PC-9 (cell line): ENCODE results near the gene HTR7. TPM values are rescaled to one million over a fixed set of nuclear protein-coding genes. Genes with fewer than 3 reads are reported as not detected.

Experiments used
- BruUV-seq: library from RNA; stranded (reverse); fragments of 400-500 nt; replicated peaks from 2 replicates; lab custom pipeline; 2021; lab: Mats Ljungman, UMichigan
- CTCF ChIA-PET: fragments of 300-600 bp; sonication (Branson Sonifier 250); formaldehyde crosslinking; loops from one replicate; lab custom pipeline; 2022; ENCODE audit warnings: antibody characterized with exemption; lab: Charles Lee
- POLR2A ChIA-PET: fragments of 300-600 bp; sonication (Branson Sonifier 250); formaldehyde crosslinking; loops from one replicate; lab custom pipeline; 2022; ENCODE audit warnings: antibody characterized with exemption; ENCODE audit not compliant: unreplicated experiment; lab: Charles Lee
- DNase-seq, 2 experiments: peaks; one replicate each; pipeline versions ENCODE4 v3.0.0 to v3.0.0-alpha.2; 2015 to 2022; ENCODE audit warnings: mixed read lengths in 1 of 2
- H2AFZ ChIP-seq: fragments of 200-600 bp; sonication (generic); 2 replicates; pipeline ENCODE4 v1.8.1; 2017; ENCODE audit warnings: antibody characterized with exemption
- H3F3A ChIP-seq: fragments of 200-600 bp; sonication (generic); 2 replicates; pipeline ENCODE4 v1.8.1; 2017; ENCODE audit warnings: antibody characterized with exemption, mild to moderate bottlenecking, low read depth; ENCODE audit not compliant: insufficient read depth
- H3K27ac ChIP-seq: fragments of 200-600 bp; sonication (generic); 2 replicates; pipeline ENCODE4 v1.6.1; 2016; ENCODE audit warnings: mixed run types
- H3K27me3 ChIP-seq: fragments of 200-600 bp; sonication (generic); 2 replicates; pipeline ENCODE4 v1.6.1; 2016; ENCODE audit warnings: low read depth, mixed run types; ENCODE audit not compliant: insufficient read depth
- H3K36me3 ChIP-seq: fragments of 200-600 bp; sonication (generic); 2 replicates; pipeline ENCODE4 v1.6.1; 2016; ENCODE audit warnings: low read depth, mixed run types
- H3K4me1 ChIP-seq: fragments of 200-600 bp; sonication (generic); replicated peaks from 2 replicates; pipeline ENCODE4 v1.6.1; 2016; ENCODE audit warnings: mixed run types; ENCODE audit not compliant: insufficient read depth
- H3K4me2 ChIP-seq: fragments of 200-600 bp; sonication (generic); 2 replicates; pipeline ENCODE4 v1.6.1; 2017; ENCODE audit warnings: mixed run types
- H3K4me3 ChIP-seq: fragments of 200-600 bp; sonication (generic); 2 replicates; pipeline ENCODE4 v1.6.1; 2016; ENCODE audit warnings: mixed run types
- H3K79me2 ChIP-seq: fragments of 200-600 bp; sonication (generic); 2 replicates; pipeline ENCODE4 v1.6.1; 2017; ENCODE audit warnings: low read depth, mixed run types
- H3K9me2 ChIP-seq: fragments of 200-600 bp; sonication (generic); 2 replicates; pipeline ENCODE4 v1.8.1; 2017; ENCODE audit warnings: mild to moderate bottlenecking; ENCODE audit not compliant: insufficient read depth
- H3K9me3 ChIP-seq: fragments of 200-600 bp; sonication (generic); 2 replicates; pipeline ENCODE4 v1.8.1; 2016; ENCODE audit warnings: low read depth; ENCODE audit not compliant: insufficient read depth
- H4K20me1 ChIP-seq: fragments of 200-600 bp; sonication (generic); 2 replicates; pipeline ENCODE4 v1.8.1; 2017; ENCODE audit not compliant: insufficient read depth
- CTCF ChIP-seq: fragments of 200-600 bp; sonication (generic); conservative IDR thresholded peaks from 2 replicates; pipeline ENCODE4 v1.6.1; 2017; ENCODE audit warnings: mixed run types, antibody characterized with exemption, mild to moderate bottlenecking, moderate library complexity
- EZH2 ChIP-seq: fragments of 200-600 bp; sonication (generic); IDR thresholded peaks from 2 replicates; pipeline ENCODE4 v1.8.0; 2017; ENCODE audit warnings: antibody characterized with exemption, low read depth
- intact Hi-C: fragments of 100-400 bp; cut with micrococcal nuclease; formaldehyde crosslinking; loops from one replicate; pipeline ENCODE4 v1.10.0; 2022; ENCODE audit not compliant: unreplicated experiment
- total RNA-seq: library from RNA; stranded (reverse); gene quantifications from 2 replicates; pipeline ENCODE4 v1.2.3, GENCODE V29; 2021

The HTR7 gene
- total RNA-seq, 1 experiment from 2014 or later = 0.52 TPM

- Histone ChIP-seq H3K9me3 (no peaks in the 10 kb centered on the region), H3K4me2 (no peak overlapping the region), H3K9me2 (no peaks in the 10 kb centered on the region), H2AFZ (no peak overlapping the region), H3K79me2 (no peaks in the 10 kb centered on the region), H3F3A (peaks cover 14% of the 10 kb centered on the region; the same call in 1 of the 2 replicates), H3K27me3 (no peaks in the 10 kb centered on the region), H3K36me3 (no peaks in the 10 kb centered on the region), H3K27ac (no peak overlapping the region), H3K4me1 (peaks cover 16% of the 10 kb centered on the region), H4K20me1 (no peaks in the 10 kb centered on the region), H3K4me3 (no peak overlapping the region)
- TF ChIP-seq CTCF = no peak
- no peak for TF ChIP-seq EZH2
- DNase-seq = no peak
- ChIA-PET CTCF (no interaction called here), POLR2A (no interaction called here)
- intact Hi-C loops = loop anchor here (10.0 kb wide), 1 partner anchor 1296 kb away; no protein-coding TSS in a partner anchor
- BruUV-seq = no TSS peak
These were observed 3.0 kb upstream of the HTR7 start for GRCh38 chr10:90860790-90861189.

DNA sequence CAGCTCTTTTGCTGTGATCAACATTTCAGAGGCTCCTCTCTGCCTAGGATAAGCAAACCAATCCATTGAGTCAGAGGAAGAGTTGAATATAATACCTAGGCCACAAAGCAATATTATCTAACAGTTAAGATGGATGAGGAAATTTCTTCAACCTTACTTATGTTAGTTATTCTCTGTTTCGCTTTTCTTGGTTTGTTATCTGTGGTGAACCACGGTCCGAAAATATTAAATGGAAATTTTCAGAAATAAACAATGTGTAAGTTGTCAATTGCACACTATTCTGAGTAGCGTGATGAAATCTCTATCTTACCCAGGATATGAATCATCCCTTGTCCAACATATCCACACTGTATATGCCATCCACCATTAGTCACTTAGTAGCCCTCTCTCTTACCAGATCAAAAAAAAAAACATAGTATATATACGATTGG lies 1.5 kb upstream of the HTR7 start:
- ChIA-PET CTCF (no interaction called here), POLR2A (interaction anchor here (0.5 kb wide), 1 partner anchor 265 kb away, joined by 3 read pairs; no protein-coding TSS in a partner anchor)
- Histone ChIP-seq H4K20me1 (no peaks in the 10 kb centered on the region), H2AFZ (0 out of 2 replicates have a peak overlapping the region, but pooled peaks have one; percentile 5), H3K79me2 (no peaks in the 10 kb centered on the region), H3F3A (peaks cover 14% of the 10 kb centered on the region; the same call in 1 of the 2 replicates), H3K36me3 (no peaks in the 10 kb centered on the region), H3K9me3 (no peaks in the 10 kb centered on the region), H3K4me1 (peaks cover 16% of the 10 kb centered on the region), H3K4me2 (peak overlapping the region; percentile 76), H3K27me3 (no peaks in the 10 kb centered on the region), H3K4me3 (peak overlapping the region; percentile 25; the same call in 1 of the 2 replicates), H3K27ac (peak overlapping the region; percentile 76), H3K9me2 (no peaks in the 10 kb centered on the region)
- BruUV-seq = no TSS peak
- TF ChIP-seq EZH2 = no peak
- no peak for TF ChIP-seq CTCF
- DNase-seq = peak in 1 of 2 experiments; percentile 75
- intact Hi-C loops = no loop called here

GRCh38 chr10:90858461-90858968 lies 676 bp upstream of the HTR7 start:
- no peak for TF ChIP-seq CTCF
- no peak for TF ChIP-seq EZH2
- intact Hi-C loops = no loop called here
- Histone ChIP-seq H3K4me3 (peak overlapping the region; percentile 58), H3F3A (peaks cover 14% of the 10 kb centered on the region; the same call in 1 of the 2 replicates), H3K27me3 (no peaks in the 10 kb centered on the region), H2AFZ (peak overlapping the region; percentile 83), H3K9me2 (no peaks in the 10 kb centered on the region), H3K4me1 (peaks cover 16% of the 10 kb centered on the region), H4K20me1 (no peaks in the 10 kb centered on the region), H3K79me2 (no peaks in the 10 kb centered on the region), H3K9me3 (no peaks in the 10 kb centered on the region), H3K27ac (peak overlapping the region; percentile 76), H3K4me2 (peak overlapping the region; percentile 76), H3K36me3 (no peaks in the 10 kb centered on the region)
- BruUV-seq = no TSS peak
- CTCF ChIA-PET = interaction anchor here (0.5 to 0.6 kb wide), 2 partner anchors 859 to 1064 kb away, joined by 4 to 17 read pairs; no protein-coding TSS in a partner anchor
- POLR2A ChIA-PET = interaction anchor here (0.5 to 0.6 kb wide), 2 partner anchors 264 to 873 kb away, joined by 3 to 8 read pairs; no protein-coding TSS in a partner anchor
- DNase-seq = no peak
